ENCODE data around the gene ADK.

The ADK gene

GRCh38 chr10:74194999-74195398, 44.0 kb downstream of the ADK start:
- Histone ChIP-seq H3K27ac (no peak overlapping the region), H3K4me3 (no peak overlapping the region)
- no peak for TF ChIP-seq CTCF (IDR thresholded peaks at IDR 0.05)
- no peak for DNase-seq (ENCODE audit: low spot score)

- Histone ChIP-seq H3K27ac (no peak overlapping the region), H3K4me3 (no peak overlapping the region)
- TF ChIP-seq CTCF (IDR thresholded peaks at IDR 0.05): no peak
- no peak for DNase-seq (ENCODE audit: low spot score)
Measured at GRCh38 chr10:74199315-74199714, 48.3 kb downstream of the ADK start.

GRCh38 chr10:74202356-74202755, 51.3 kb downstream of the ADK start:
- no peak overlapping the region for H3K4me3 ChIP-seq
- H3K27ac ChIP-seq: no peak overlapping the region
- no peak for DNase-seq (ENCODE audit: low spot score)
- TF ChIP-seq CTCF (IDR thresholded peaks at IDR 0.05): no peak

- no peak for TF ChIP-seq CTCF (IDR thresholded peaks at IDR 0.05)
- Histone ChIP-seq H3K27ac (no peak overlapping the region), H3K4me3 (no peak overlapping the region)
- no peak for DNase-seq (ENCODE audit: low spot score)
Measured at GRCh38 chr10:74206746-74207145, 55.7 kb downstream of the ADK start.

GRCh38 chr10:74207691-74208480, 56.9 kb downstream of the ADK start:
- no peak overlapping the region for H3K27ac ChIP-seq
- no peak for TF ChIP-seq CTCF (IDR thresholded peaks at IDR 0.05)
- no peak for DNase-seq (ENCODE audit: low spot score)
- no peak overlapping the region for H3K4me3 ChIP-seq

GRCh38 chr10:74208997-74209396, 58.0 kb downstream of the ADK start:
- Histone ChIP-seq H3K4me3 (no peak overlapping the region), H3K27ac (no peak overlapping the region)
- TF ChIP-seq CTCF (IDR thresholded peaks at IDR 0.05): no peak
- no peak for DNase-seq (ENCODE audit: low spot score)

- no peak overlapping the region for H3K4me3 ChIP-seq
- no peak for DNase-seq (ENCODE audit: low spot score)
Measured at GRCh38 chr10:74213019-74213418, 62.0 kb downstream of the ADK start.

More at GRCh38 chr10:74213019-74213418, 62.0 kb downstream of the ADK start:
- H3K27ac ChIP-seq: no peak overlapping the region
- TF ChIP-seq CTCF (IDR thresholded peaks at IDR 0.05): no peak

Data from coronary artery (tissue), 2 donors.